Activated naive CD8-positive, alpha-beta T cell treated with anti-CD3 and anti-CD28 coated beads, Interleukin-2, amount 10 ng/mL, durations not matched to agents 7 days and 5 days (primary cell): Measurements from ENCODE around the gene NCBP3. TPM values are rescaled to one million over a fixed set of nuclear protein-coding genes. Genes with fewer than 3 reads are reported as not detected.
A peak's percentile ranks its signal among the peaks of the same experiment; 100 is the strongest.
"Not testable (repeated sequence)": the region's sequence is repeated elsewhere in the genome, so short reads cannot be mapped to it uniquely, and the experiment has no call there.

Experiments used
- ATAC-seq: fragments of 150-1000 bp; cut with Tn5 transposase; one replicate; pipeline ENCODE4 v1.10.0; 2021; ENCODE audit warnings: low read depth, moderate library complexity
- POLR2A ChIA-PET: fragments of 350-600 bp; sonication (Branson Sonifier 250); formaldehyde crosslinking; loops from one replicate; lab custom pipeline; 2021; ENCODE audit warnings: antibody characterized with exemption; lab: Charles Lee
- DNase-seq: peaks from one replicate; pipeline ENCODE4 v3.0.0; 2021
- H3K27ac Mint-ChIP-seq: one replicate; pipeline ENCODE4 v1.8.0; 2022; ENCODE audit warnings: mild to moderate bottlenecking, mixed read lengths
- H3K27me3 Mint-ChIP-seq: one replicate; pipeline ENCODE4 v1.8.0; 2022; ENCODE audit warnings: mild to moderate bottlenecking, moderate library complexity, mixed read lengths
- H3K36me3 Mint-ChIP-seq: one replicate; pipeline ENCODE4 v1.8.0; 2021; ENCODE audit warnings: mild to moderate bottlenecking, mixed read lengths
- H3K4me1 Mint-ChIP-seq: one replicate; pipeline ENCODE4 v1.8.0; 2021; ENCODE audit warnings: mixed read lengths
- H3K4me3 Mint-ChIP-seq: one replicate; pipeline ENCODE4 v1.8.0; 2022; ENCODE audit warnings: mild to moderate bottlenecking, moderate library complexity, mixed read lengths
- H3K9me3 Mint-ChIP-seq: one replicate; pipeline ENCODE4 v1.8.0; 2021; ENCODE audit warnings: mixed read lengths
- total RNA-seq, 2 experiments: library from RNA; stranded (reverse); gene quantifications; one replicate each; pipeline ENCODE4 v1.2.3, GENCODE V29; 2021

The NCBP3 gene
- total RNA-seq, 2 experiments from 2014 or later = 48.3 to 53.1 TPM

- peaks cover 14% of the 10 kb centered on the region for H3K27me3 Mint-ChIP-seq
- H3K36me3 Mint-ChIP-seq = no peaks in the 10 kb centered on the region
- peak overlapping the region; percentile 4 for H3K27ac Mint-ChIP-seq
- H3K4me3 Mint-ChIP-seq = no peak overlapping the region
- DNase-seq (no peak), ATAC-seq (no peak)
- H3K9me3 Mint-ChIP-seq = no peaks in the 10 kb centered on the region
- POLR2A ChIA-PET = no interaction called here
- H3K4me1 Mint-ChIP-seq = no peaks in the 10 kb centered on the region
Observed at GRCh38 chr17:3852561-3852960, 6.5 kb upstream of the NCBP3 start.

GRCh38 chr17:3851461-3852100, 5.5 kb upstream of the NCBP3 start:
- Mint-ChIP-seq H3K4me3 (no peak overlapping the region), H3K4me1 (peaks cover 3% of the 10 kb centered on the region), H3K9me3 (no peaks in the 10 kb centered on the region), H3K27ac (no peak overlapping the region), H3K27me3 (peaks cover 16% of the 10 kb centered on the region), H3K36me3 (no peaks in the 10 kb centered on the region)
- POLR2A ChIA-PET = interaction anchor here (1.2 kb wide), 1 partner anchor 60 kb away, joined by 3 read pairs; no protein-coding TSS in a partner anchor
- DNase-seq = no peak
- ATAC-seq = no peak

- POLR2A ChIA-PET = no interaction called here
- H3K27ac Mint-ChIP-seq = no peak overlapping the region
- H3K4me1 Mint-ChIP-seq = peaks cover 17% of the 10 kb centered on the region
- no peaks in the 10 kb centered on the region for H3K9me3 Mint-ChIP-seq
- H3K27me3 Mint-ChIP-seq = peaks cover 16% of the 10 kb centered on the region
- H3K4me3 Mint-ChIP-seq = no peak overlapping the region
- H3K36me3 Mint-ChIP-seq = peaks cover 3% of the 10 kb centered on the region
- ATAC-seq = no peak
- DNase-seq = no peak
Observed at GRCh38 chr17:3848229-3848835, 2.3 kb upstream of the NCBP3 start.

- Mint-ChIP-seq H3K9me3 (no peaks in the 10 kb centered on the region), H3K36me3 (peaks cover 3% of the 10 kb centered on the region), H3K27me3 (peaks cover 16% of the 10 kb centered on the region), H3K4me1 (peaks cover 18% of the 10 kb centered on the region), H3K27ac (no peak overlapping the region), H3K4me3 (peak overlapping the region; percentile 16)
- DNase-seq (no peak), ATAC-seq (no peak)
- POLR2A ChIA-PET = interaction anchor here (0.6 to 2.9 kb wide), 5 partner anchors 9 to 124 kb away, joined by 3 to 10 read pairs (median 4); partner anchors contain the start of genes ATP2A3 and HASPIN
Observed at GRCh38 chr17:3847165-3847670, 1.2 kb upstream of the NCBP3 start.

GRCh38 chr17:3846437-3847164, 555 bp upstream of the NCBP3 start:
- Mint-ChIP-seq H3K27ac (no peak overlapping the region), H3K4me1 (peaks cover 18% of the 10 kb centered on the region), H3K4me3 (peak overlapping the region; percentile 96), H3K9me3 (no peaks in the 10 kb centered on the region), H3K36me3 (peaks cover 3% of the 10 kb centered on the region), H3K27me3 (peaks cover 12% of the 10 kb centered on the region)
- no peak for ATAC-seq
- POLR2A ChIA-PET = interaction anchor here (0.7 to 2.9 kb wide), 11 partner anchors 8 to 296 kb away, joined by 3 to 15 read pairs (median 4); partner anchors contain the start of genes ATP2A3, CYB5D2, HASPIN and ZZEF1
- no peak for DNase-seq

- peak overlapping the region; percentile 96 for H3K4me3 Mint-ChIP-seq
- H3K27ac Mint-ChIP-seq = peak overlapping the region; percentile 93
- H3K36me3 Mint-ChIP-seq = peaks cover 9% of the 10 kb centered on the region
- POLR2A ChIA-PET = interaction anchor here (0.7 to 2.9 kb wide), 13 partner anchors 12 to 298 kb away, joined by 3 to 15 read pairs (median 3); partner anchors contain the start of genes CAMKK1, CTNS, CYB5D2 and HASPIN
- DNase-seq = no peak
- no peaks in the 10 kb centered on the region for H3K9me3 Mint-ChIP-seq
- peak; percentile 25 for ATAC-seq
- peaks cover 5% of the 10 kb centered on the region for H3K27me3 Mint-ChIP-seq
- H3K4me1 Mint-ChIP-seq = peaks cover 21% of the 10 kb centered on the region
Observed at GRCh38 chr17:3845291-3845620, 790 bp downstream of the NCBP3 start.

- not testable (repeated sequence) for H3K27ac Mint-ChIP-seq, H3K27me3 Mint-ChIP-seq, H3K9me3 Mint-ChIP-seq, ATAC-seq, DNase-seq
- POLR2A ChIA-PET = interaction anchor here (1.3 to 2.9 kb wide), 4 partner anchors 13 to 121 kb away, joined by 3 to 10 read pairs (median 4); partner anchors contain the start of gene HASPIN
- Mint-ChIP-seq H3K4me3 (peak overlapping the region; percentile 96), H3K36me3 (peaks cover 14% of the 10 kb centered on the region), H3K4me1 (peaks cover 23% of the 10 kb centered on the region)
Observed at GRCh38 chr17:3844556-3844955, 1.5 kb downstream of the NCBP3 start.

GRCh38 chr17:3843935-3844516, 2.0 kb downstream of the NCBP3 start:
- Mint-ChIP-seq H3K27ac (peak overlapping the region; percentile 77), H3K4me1 (peaks cover 25% of the 10 kb centered on the region), H3K36me3 (peaks cover 14% of the 10 kb centered on the region), H3K9me3 (no peaks in the 10 kb centered on the region), H3K27me3 (peaks cover 5% of the 10 kb centered on the region), H3K4me3 (peak overlapping the region; percentile 49)
- DNase-seq = peak; percentile 62
- ATAC-seq = peak; percentile 12
- POLR2A ChIA-PET = interaction anchor here (1.0 to 1.4 kb wide), 2 partner anchors 64 to 106 kb away, joined by 3 to 6 read pairs; no protein-coding TSS in a partner anchor

GRCh38 chr17:3838206-3838605, 7.8 kb downstream of the NCBP3 start:
- Mint-ChIP-seq H3K27me3 (no peaks in the 10 kb centered on the region), H3K36me3 (peaks cover 28% of the 10 kb centered on the region), H3K9me3 (no peaks in the 10 kb centered on the region), H3K27ac (no peak overlapping the region), H3K4me3 (no peak overlapping the region), H3K4me1 (peaks cover 16% of the 10 kb centered on the region)
- POLR2A ChIA-PET = interaction anchor here (0.7 kb wide), 1 partner anchor 9 kb away, joined by 3 read pairs; no protein-coding TSS in a partner anchor
- DNase-seq (no peak), ATAC-seq (no peak)

GRCh38 chr17:3836551-3836950, 9.5 kb downstream of the NCBP3 start:
- DNase-seq (no peak), ATAC-seq (no peak)
- H3K4me3 Mint-ChIP-seq = no peak overlapping the region
- no peaks in the 10 kb centered on the region for H3K27me3 Mint-ChIP-seq
- POLR2A ChIA-PET = no interaction called here
- H3K9me3 Mint-ChIP-seq = no peaks in the 10 kb centered on the region
- no peak overlapping the region for H3K27ac Mint-ChIP-seq
- H3K36me3 Mint-ChIP-seq = peaks cover 29% of the 10 kb centered on the region
- H3K4me1 Mint-ChIP-seq = peaks cover 15% of the 10 kb centered on the region

- POLR2A ChIA-PET = no interaction called here
- Mint-ChIP-seq H3K36me3 (peaks cover 23% of the 10 kb centered on the region), H3K4me3 (no peak overlapping the region), H3K27ac (no peak overlapping the region), H3K27me3 (no peaks in the 10 kb centered on the region), H3K4me1 (peaks cover 11% of the 10 kb centered on the region), H3K9me3 (no peaks in the 10 kb centered on the region)
- DNase-seq (no peak), ATAC-seq (no peak)
Observed at GRCh38 chr17:3835410-3836229, 10.4 kb downstream of the NCBP3 start.

GRCh38 chr17:3834811-3835210, 11.2 kb downstream of the NCBP3 start:
- DNase-seq (no peak), ATAC-seq (no peak)
- Mint-ChIP-seq H3K27me3 (no peaks in the 10 kb centered on the region), H3K4me1 (peaks cover 11% of the 10 kb centered on the region), H3K27ac (no peak overlapping the region), H3K36me3 (peaks cover 19% of the 10 kb centered on the region), H3K4me3 (no peak overlapping the region), H3K9me3 (no peaks in the 10 kb centered on the region)
- POLR2A ChIA-PET = no interaction called here
